HCT116 (cell line): ENCODE results near the gene CTNND2. TPM values are rescaled to one million over a fixed set of nuclear protein-coding genes. Genes with fewer than 3 reads are reported as not detected.

Experiments used
- ATAC-seq: fragments of 200-7000 bp; cut with Tn5 transposase; 2 replicates; pipeline ENCODE4 v1.9.1; 2020; ENCODE audit warnings: mild to moderate bottlenecking, moderate library complexity
- BruUV-seq: library from RNA; stranded (reverse); fragments of 400-500 nt; replicated peaks from 2 replicates; lab custom pipeline; 2021; lab: Mats Ljungman, UMichigan
- CTCF ChIA-PET: fragments of 300-600 bp; sonication (Branson Sonifier 250); formaldehyde crosslinking; loops from one replicate; lab custom pipeline; 2021; ENCODE audit warnings: antibody characterized with exemption; lab: Charles Lee
- POLR2A ChIA-PET: fragments of 300-600, 350-600 bp; sonication (Branson Sonifier 250); formaldehyde crosslinking; loops from one replicate; lab custom pipeline; 2021; ENCODE audit warnings: antibody characterized with exemption; lab: Charles Lee
- RAD21 ChIA-PET, 2 experiments: fragments of 300-600 bp; sonication (Branson Sonifier 250); formaldehyde crosslinking; loops; one replicate each; lab custom pipeline; 2023; ENCODE audit warnings: low total read pairs in 2 of 2; ENCODE audit not compliant: uncharacterized antibody in 2 of 2, unreplicated experiment in 2 of 2, low non-redundant PET in 1 of 2; lab: Charles Lee
- DNase-seq: peaks from one replicate; pipeline ENCODE4 v3.0.0-alpha.2; 2010; ENCODE audit warnings: low read depth, low spot score
- H2AFZ ChIP-seq: fragments of 200-600 bp; shearing (Covaris generic), sonication (generic); 2 replicates; pipeline ENCODE4 v1.6.1; 2017; ENCODE audit warnings: low read depth, mixed run types, mixed read lengths, antibody characterized with exemption, low read length; ENCODE audit not compliant: poor library complexity, severe bottlenecking
- H3K27ac ChIP-seq: 2 replicates; pipeline ENCODE4 v1.5.1; 2012; ENCODE audit warnings: low read depth, low read length
- H3K27me3 ChIP-seq: fragments of 200-600 bp; sonication (generic); 2 replicates; pipeline ENCODE4 v1.6.1; 2016; ENCODE audit warnings: mixed run types, low read length, mixed read lengths; ENCODE audit not compliant: insufficient read depth
- H3K36me3 ChIP-seq, 2 experiments: fragments of 200-500 bp in 1 of 2; fragments of 200-600 bp in 1 of 2; sonication (Bioruptor generic) in 1 of 2; sonication (generic) in 1 of 2; 2 replicates each; pipeline versions ENCODE4 v1.5.1 to v1.6.1; 2014 to 2016; ENCODE audit warnings: low read length in 2 of 2, inconsistent platforms in 1 of 2, mixed read lengths in 1 of 2, mixed run types in 1 of 2; ENCODE audit not compliant: insufficient read depth in 2 of 2, control insufficient read depth in 1 of 2
- H3K4me1 ChIP-seq, 2 experiments: fragments of 200-600 bp in 1 of 2; sonication (generic) in 1 of 2; 2 replicates each; pipeline versions ENCODE4 v1.5.1 to v1.6.1; 2012 to 2017; ENCODE audit warnings: low read length in 2 of 2, inconsistent platforms in 1 of 2, mild to moderate bottlenecking in 1 of 2, mixed read lengths in 1 of 2, mixed run types in 1 of 2, moderate library complexity in 1 of 2; ENCODE audit not compliant: insufficient read depth in 2 of 2, control insufficient read depth in 1 of 2
- H3K4me2 ChIP-seq: fragments of 200-600 bp; sonication (generic); 2 replicates; pipeline ENCODE4 v1.6.1; 2017; ENCODE audit warnings: mixed run types, low read length, mixed read lengths
- H3K4me3 ChIP-seq, 2 experiments: fragments of 200-600 bp in 1 of 2; sonication (generic) in 1 of 2; replicated peaks in 1 of 2; 2 replicates each; pipeline ENCODE4 v1.5.1; 2011 to 2016; ENCODE audit warnings: low read length in 2 of 2, control low read depth in 1 of 2, low read depth in 1 of 2, mild to moderate bottlenecking in 1 of 2, mixed read lengths in 1 of 2, mixed run types in 1 of 2
- H3K79me2 ChIP-seq: fragments of 200-600 bp; sonication (generic); 2 replicates; pipeline ENCODE4 v1.6.1; 2017; ENCODE audit warnings: mild to moderate bottlenecking, mixed run types, low read length, moderate library complexity, mixed read lengths; ENCODE audit not compliant: insufficient read depth
- H3K9ac ChIP-seq: fragments of 200-600 bp; sonication (generic); 2 replicates; pipeline ENCODE4 v1.6.1; 2016; ENCODE audit warnings: low read length, mixed read lengths
- H3K9me2 ChIP-seq: fragments of 200-600 bp; sonication (generic), shearing (Covaris generic); 2 replicates; pipeline ENCODE4 v1.6.1; 2017; ENCODE audit warnings: mixed run types, mild to moderate bottlenecking, moderate library complexity; ENCODE audit not compliant: insufficient read depth
- H3K9me3 ChIP-seq, 2 experiments: fragments of 200-500 bp in 1 of 2; fragments of 200-600 bp in 1 of 2; sonication (Bioruptor generic) in 1 of 2; sonication (generic) in 1 of 2; 2 replicates each; pipeline ENCODE4 v1.6.1; 2014 to 2017; ENCODE audit warnings: low read length in 2 of 2, mixed read lengths in 2 of 2, inconsistent platforms in 1 of 2, low read depth in 1 of 2, mild to moderate bottlenecking in 1 of 2, mixed run types in 1 of 2, moderate library complexity in 1 of 2; ENCODE audit not compliant: control insufficient read depth in 1 of 2, insufficient read depth in 1 of 2
- H4K20me1 ChIP-seq: fragments of 200-600 bp; sonication (generic), shearing (Covaris generic); 2 replicates; pipeline ENCODE4 v1.6.1; 2017; ENCODE audit warnings: mixed run types, mild to moderate bottlenecking, moderate library complexity; ENCODE audit not compliant: insufficient read depth
- CBX3 ChIP-seq: IDR thresholded peaks from 2 replicates; pipeline ENCODE4 v1.6.1; 2012; ENCODE audit warnings: low read depth
- CEBPB ChIP-seq: IDR thresholded peaks from 2 replicates; pipeline ENCODE4 v1.6.1; 2012; ENCODE audit warnings: low read depth
- CTCF ChIP-seq, 3 experiments: fragments of 200-600 bp in 1 of 3; sonication (generic) in 1 of 3; IDR thresholded peaks in 2 of 3; conservative IDR thresholded peaks in 1 of 3; 2 replicates each; pipeline ENCODE4 v1.5.1; 2012 to 2017; ENCODE audit warnings: low read depth in 2 of 3, low read length in 2 of 3, antibody characterized with exemption in 1 of 3, borderline replicate concordance in 1 of 3, control low read depth in 1 of 3, mild to moderate bottlenecking in 1 of 3, mixed read lengths in 1 of 3, mixed run types in 1 of 3, moderate library complexity in 1 of 3; ENCODE audit not compliant: insufficient read depth in 1 of 3
- EGR1 ChIP-seq: IDR thresholded peaks from 2 replicates; pipeline ENCODE4 v1.6.1; 2012; ENCODE audit warnings: low read depth
- EZH2phosphoT487 ChIP-seq: fragments of 200-600 bp; IDR thresholded peaks from 2 replicates; pipeline ENCODE4 v1.6.1; 2018; ENCODE audit warnings: antibody characterized with exemption, borderline replicate concordance
- MAX ChIP-seq: IDR thresholded peaks from 2 replicates; pipeline ENCODE4 v1.6.1; 2012
- POLR2AphosphoS5 ChIP-seq: IDR thresholded peaks from 2 replicates; pipeline ENCODE4 v1.6.1; 2011; ENCODE audit warnings: mild to moderate bottlenecking, low read depth, low read length, moderate library complexity
- REST ChIP-seq: IDR thresholded peaks from 2 replicates; pipeline ENCODE4 v1.6.1; 2012; ENCODE audit warnings: low read depth
- SIN3A ChIP-seq: IDR thresholded peaks from 2 replicates; pipeline ENCODE4 v1.6.1; 2012; ENCODE audit warnings: low read depth
- SP1 ChIP-seq: IDR thresholded peaks from 2 replicates; pipeline ENCODE4 v1.6.1; 2012; ENCODE audit warnings: low read depth
- TCF7L2 ChIP-seq: IDR thresholded peaks from 2 replicates; pipeline ENCODE4 v1.7.0; 2011; ENCODE audit warnings: borderline replicate concordance, inconsistent platforms; ENCODE audit not compliant: insufficient read depth, insufficient read length; ENCODE audit errors: extremely low read depth
- ZBTB33 ChIP-seq: IDR thresholded peaks from 2 replicates; pipeline ENCODE4 v1.6.1; 2011; ENCODE audit warnings: mild to moderate bottlenecking, low read length, moderate library complexity; ENCODE audit not compliant: insufficient replicate concordance; ENCODE audit errors: extremely low read depth
- intact Hi-C: fragments of 100-400 bp; cut with micrococcal nuclease; formaldehyde crosslinking; loops from 2 replicates; pipeline ENCODE4 v1.10.0; 2022
- total RNA-seq: library from RNA; stranded (reverse); gene quantifications from one replicate; pipeline ENCODE4 v1.2.1, GENCODE V29; 2021; ENCODE audit not compliant: unreplicated experiment

Gene CTNND2
- total RNA-seq, 1 experiment from 2014 or later, result not detected

GRCh38 chr5:11371021-11371420, 533.2 kb downstream of the CTNND2 start:
- Histone ChIP-seq H3K4me3 (no peak overlapping the region), H3K9me2 (no peaks in the 10 kb centered on the region), H3K9ac (no peak overlapping the region)
- ATAC-seq, result no peak
- CTCF ChIA-PET, result no interaction called here
- TF ChIP-seq SP1 (no peak), CTCF (IDR thresholded peaks at IDR 0.05 in 2 of 3, conservative IDR thresholded peaks at IDR 0.05 in 1 of 3; ENCODE audit: borderline replicate concordance in 1 of 3, insufficient read depth in 1 of 3, low read depth in 2 of 3, low read length in 2 of 3) (no peak), MAX (no peak), SIN3A (no peak), EGR1 (no peak), POLR2AphosphoS5 (no peak)
- TF ChIP-seq, all 23 proteins: peak for 0
- no TSS peak for BruUV-seq
- DNase-seq, result no peak
- intact Hi-C loops, result no loop called here
- Histone ChIP-seq H3K79me2 (no peaks in the 10 kb centered on the region), H3K4me1 (no peaks in the 10 kb centered on the region), H3K27ac (no peak overlapping the region), H3K9me3 (peaks cover 0 to 4% of the 10 kb centered on the region in 2 experiments; a peak in 2 of 4 replicates), H4K20me1 (no peaks in the 10 kb centered on the region), H3K4me2 (no peak overlapping the region), H3K36me3 (no peaks in the 10 kb centered on the region), H3K27me3 (no peaks in the 10 kb centered on the region), H2AFZ (no peak overlapping the region)
- ChIA-PET RAD21 (no interaction called here), POLR2A (no interaction called here)

GRCh38 chr5:11364531-11364930, 539.7 kb downstream of the CTNND2 start:
- RAD21 ChIA-PET, result no interaction called here
- CTCF ChIA-PET, result no interaction called here
- H3K9me2 ChIP-seq, result no peaks in the 10 kb centered on the region
- BruUV-seq, result no TSS peak
- intact Hi-C loops, result no loop called here
- no peaks in the 10 kb centered on the region for H3K79me2 ChIP-seq
- H2AFZ ChIP-seq, result no peak overlapping the region
- H3K9ac ChIP-seq, result no peak overlapping the region
- no peak overlapping the region for H3K4me3 ChIP-seq
- no peak overlapping the region for H3K27ac ChIP-seq
- no peaks in the 10 kb centered on the region for H4K20me1 ChIP-seq
- H3K4me2 ChIP-seq, result no peak overlapping the region
- no peaks in the 10 kb centered on the region for H3K4me1 ChIP-seq
- no peaks in the 10 kb centered on the region for H3K36me3 ChIP-seq
- peaks cover 4 to 5% of the 10 kb centered on the region in 2 experiments; a peak in 2 of 4 replicates for H3K9me3 ChIP-seq
- ATAC-seq (no peak), DNase-seq (no peak)
- POLR2A ChIA-PET, result no interaction called here
- no peaks in the 10 kb centered on the region for H3K27me3 ChIP-seq
- TF ChIP-seq POLR2AphosphoS5 (no peak), CBX3 (no peak), ZBTB33 (no peak), REST (no peak), TCF7L2 (no peak), EZH2phosphoT487 (no peak), CEBPB (no peak)
